K562 (cell line): ENCODE data around the gene TRIM65. TPM values are rescaled to one million over a fixed set of nuclear protein-coding genes. Genes with fewer than 3 reads are reported as not detected.

Source experiments
- ATF1 ChIP-seq, 2 experiments: fragments of 450-650 bp in 1 of 2; IDR thresholded peaks; 2 replicates each; pipeline ENCODE4 v1.6.1; 2016; ENCODE audit warnings: missing compliant biosample characterization in 1 of 2, missing genetic modification characterization in 1 of 2
- CHAMP1 ChIP-seq: fragments of 450-650 bp; IDR thresholded peaks from 2 replicates; pipeline ENCODE4 v1.6.1; 2016; ENCODE audit warnings: mild to moderate bottlenecking
- CREM ChIP-seq: IDR thresholded peaks from 2 replicates; pipeline ENCODE4 v1.6.1; 2014; ENCODE audit warnings: antibody characterized with exemption, low read depth
- DEAF1 ChIP-seq: fragments of 450-650 bp; formaldehyde crosslinking; IDR thresholded peaks from 2 replicates; pipeline ENCODE4 v1.4.0; 2020; ENCODE audit warnings: mild to moderate bottlenecking, moderate library complexity
- DNMT1 ChIP-seq: fragments of 450-650 bp; IDR thresholded peaks from 2 replicates; pipeline ENCODE4 v1.6.1; 2016; ENCODE audit warnings: antibody characterized with exemption, mild to moderate bottlenecking
- EP400 ChIP-seq: fragments of 450-650 bp; IDR thresholded peaks from 2 replicates; pipeline ENCODE4 v1.6.1; 2017; ENCODE audit warnings: antibody characterized with exemption, mild to moderate bottlenecking, moderate library complexity
- HDAC2 ChIP-seq: fragments of 450-650 bp; IDR thresholded peaks from 2 replicates; pipeline ENCODE4 v1.6.1; 2016; ENCODE audit warnings: mild to moderate bottlenecking
- HNRNPLL ChIP-seq: fragments of 200-400 bp; formaldehyde crosslinking; IDR thresholded peaks from 2 replicates; pipeline ENCODE4 v1.6.1; 2017; ENCODE audit warnings: low read length, low read depth, mild to moderate bottlenecking; ENCODE audit not compliant: poor library complexity, severe bottlenecking
- JUND ChIP-seq, 2 experiments: IDR thresholded peaks; 2 replicates in 1 of 2; 3 replicates in 1 of 2; pipeline ENCODE4 v1.6.1; 2011; ENCODE audit warnings: borderline replicate concordance in 2 of 2, low read depth in 2 of 2, low read length in 2 of 2, improper control_type of control experiment in 1 of 2, missing biosample characterization in 1 of 2, missing genetic modification characterization in 1 of 2, missing genetic modification reagents in 1 of 2
- KLF10 ChIP-seq: fragments of 250-450 bp; sonication (Bioruptor Pico); IDR thresholded peaks from 2 replicates; pipeline ENCODE4 v1.6.1; 2021; ENCODE audit warnings: matching md5 sums
- MAZ ChIP-seq, 2 experiments: fragments of 450-650 bp in 1 of 2; sonication (generic) in 1 of 2; formaldehyde crosslinking; IDR thresholded peaks in 1 of 2; conservative IDR thresholded peaks in 1 of 2; 2 replicates each; pipeline versions ENCODE4 v1.4.0 to v1.5.0; 2020; ENCODE audit warnings: mild to moderate bottlenecking in 1 of 2, missing genetic modification reagents in 1 of 2
- MYC ChIP-seq, 2 experiments: fragments of 250-450 bp in 1 of 2; sonication (Bioruptor Pico) in 1 of 2; IDR thresholded peaks; 2 replicates each; pipeline versions ENCODE4 v1.5.1 to v1.6.1; 2012 to 2021; ENCODE audit warnings: low read depth in 2 of 2, borderline replicate concordance in 1 of 2, improper control_type of control experiment in 1 of 2, low read length in 1 of 2, mild to moderate bottlenecking in 1 of 2, moderate library complexity in 1 of 2
- NCOA1 ChIP-seq: fragments of 450-650 bp; IDR thresholded peaks from 2 replicates; pipeline ENCODE4 v1.6.1; 2016; ENCODE audit warnings: low read depth
- NR4A1 ChIP-seq, 2 experiments: fragments of 250-450 bp in 1 of 2; fragments of 450-650 bp in 1 of 2; sonication (Bioruptor Pico) in 1 of 2; IDR thresholded peaks; 2 replicates each; pipeline versions ENCODE4 v1.4.0 to v1.6.1; 2016 to 2020; ENCODE audit warnings: mild to moderate bottlenecking in 2 of 2, missing compliant biosample characterization in 1 of 2, missing genetic modification characterization in 1 of 2, moderate library complexity in 1 of 2
- PHF21A ChIP-seq: fragments of 450-650 bp; IDR thresholded peaks from 2 replicates; pipeline ENCODE4 v1.6.1; 2017; ENCODE audit warnings: low read depth, borderline replicate concordance
- SMARCA4 ChIP-seq: fragments of 450-650 bp; IDR thresholded peaks from 2 replicates; pipeline ENCODE4 v1.6.1; 2016
- TAF9B ChIP-seq: fragments of 450-650 bp; IDR thresholded peaks from 2 replicates; pipeline ENCODE4 v1.6.1; 2018; ENCODE audit warnings: mild to moderate bottlenecking; ENCODE audit not compliant: partially characterized antibody
- ZBTB11 ChIP-seq, 3 experiments: fragments of 200-800 bp in 1 of 3; fragments of 250-450 bp in 1 of 3; fragments of 450-650 bp in 1 of 3; sonication (Bioruptor Pico) in 1 of 3; sonication (Bioruptor generic) in 1 of 3; formaldehyde crosslinking in 1 of 3; IDR thresholded peaks; 2 replicates each; pipeline versions ENCODE4 v1.6.1 to v1.8.0; 2016 to 2022; ENCODE audit warnings: mild to moderate bottlenecking in 2 of 3, missing genetic modification characterization in 2 of 3, missing compliant biosample characterization in 1 of 3, moderate library complexity in 1 of 3
- ZNF316 ChIP-seq: fragments of 450-650 bp; IDR thresholded peaks from 2 replicates; pipeline ENCODE4 v1.6.1; 2016
- ZNF766 ChIP-seq: fragments of 200-800 bp; sonication (Bioruptor generic); conservative IDR thresholded peaks from 2 replicates; pipeline ENCODE4 v1.6.1; 2016; ENCODE audit warnings: missing genetic modification characterization, missing compliant biosample characterization
- polyA plus RNA-seq, 8 experiments: library from polyadenylated mRNA; depleted of rRNA in 4 of 8; stranded (reverse) in 5 of 8; unstranded in 3 of 8; fragments of >200 nt; fragmentation: Nextera tagmentation in 2 of 8; fragmentation: Illumina TruSeq in 1 of 8; extraction: Ambion mirVana in 2 of 8; extraction: Trizol in 1 of 8; gene quantifications; 2 replicates each; pipeline versions ENCODE4 v1.2.1 to v1.2.3, GENCODE V29; 2011 to 2014; ENCODE audit warnings: inconsistent platforms in 1 of 8, missing spikeins in 1 of 8
- total RNA-seq, 7 experiments: library from RNA; depleted of rRNA in 6 of 7; stranded (reverse); fragments of >200 nt in 6 of 7; fragmentation: Illumina TruSeq in 2 of 7; extraction: Trizol in 2 of 7; gene quantifications; 2 replicates each; pipeline versions ENCODE4 v1.2.1 to v1.2.3, GENCODE V29; 2011 to 2021; ENCODE audit warnings: low replicate concordance in 1 of 7

Gene TRIM65
- total and polyA plus RNA-seq, 9 of the 15 experiments (the other 6 are each of a cell fraction or from before 2014, with no cell fraction given): 2.8 to 45.7 (median 22.9) TPM

GRCh38 chr17:75849724-75850123, 47.0 kb downstream of the TRIM65 start (continued):
- no peak for TF ChIP-seq NR4A1 (CRISPR knock-in tag; IDR thresholded peaks at IDR 0.05)
- no peak for TF ChIP-seq NR4A1 (tag; IDR thresholded peaks at IDR 0.05)
- peak; percentile 60 for TF ChIP-seq HNRNPLL
- TF ChIP-seq KLF10 (CRISPR knock-in tag): no peak
- 0 out of 6 replicates have a peak, but pooled peaks of 1 of the 3 experiments have one; percentile 6 for TF ChIP-seq ZBTB11 (CRISPR knock-in tag; IDR thresholded peaks at IDR 0.05)
- TF ChIP-seq EP400: peak; percentile 59
- TF ChIP-seq DNMT1: no peak
- peak; percentile 56; the same call in 1 of the 2 replicates for TF ChIP-seq HDAC2
- TF ChIP-seq NCOA1: no peak
- 0 out of 2 replicates have a peak, but pooled peaks have one; percentile 19 for TF ChIP-seq ZNF316
- no peak for TF ChIP-seq ZNF766 (CRISPR knock-in tag)
- no peak for TF ChIP-seq PHF21A
- TF ChIP-seq DEAF1 (CRISPR knock-in tag): no peak
- no peak for TF ChIP-seq JUND (IDR thresholded peaks at IDR 0.05; ENCODE audit: borderline replicate concordance, low read depth, low read length)
- peak; percentile 29; the same call in 1 of the 3 replicates for TF ChIP-seq JUND (tag; IDR thresholded peaks at IDR 0.05; ENCODE audit: borderline replicate concordance, low read depth, low read length)
- peak; percentile 81 for TF ChIP-seq CREM
- peak; percentile 25 for TF ChIP-seq TAF9B
- TF ChIP-seq MAZ (CRISPR knock-in tag; conservative IDR thresholded peaks at IDR 0.05 in 1 of 2, IDR thresholded peaks at IDR 0.05 in 1 of 2): 0 out of 4 replicates have a peak, but pooled peaks of 1 of the 2 experiments have one; percentile 26
- peak; percentile 35; the same call in 1 of the 2 replicates for TF ChIP-seq SMARCA4
- TF ChIP-seq ATF1 (CRISPR knock-in tag; IDR thresholded peaks at IDR 0.05): no peak
- peak; percentile 53 for TF ChIP-seq ATF1 (tag; IDR thresholded peaks at IDR 0.05)
- TF ChIP-seq CHAMP1: no peak
- peak; percentile 66; the same call in 1 of the 2 replicates for TF ChIP-seq MYC (IDR thresholded peaks at IDR 0.05; ENCODE audit: low read depth, low read length)
- TF ChIP-seq MYC (CRISPR knock-in tag; IDR thresholded peaks at IDR 0.05; ENCODE audit: borderline replicate concordance, low read depth): no peak
